GM12878 (cell line): ENCODE measurements around the gene ASIC3. TPM values are rescaled to one million over a fixed set of nuclear protein-coding genes. Genes with fewer than 3 reads are reported as not detected.

Experiments
- BHLHE40 ChIP-seq, 2 experiments: fragments of 450-650 bp in 1 of 2; IDR thresholded peaks; 2 replicates each; pipeline ENCODE4 v1.6.1; 2011 to 2017; ENCODE audit warnings: low read depth in 2 of 2, borderline replicate concordance in 1 of 2, improper control_type of control experiment in 1 of 2, low read length in 1 of 2, mild to moderate bottlenecking in 1 of 2
- CHD2 ChIP-seq: IDR thresholded peaks from 2 replicates; pipeline ENCODE4 v1.6.1; 2011; ENCODE audit warnings: low read depth, low read length, improper control_type of control experiment, borderline replicate concordance
- CREM ChIP-seq: IDR thresholded peaks from 2 replicates; pipeline ENCODE4 v1.6.1; 2014; ENCODE audit warnings: antibody characterized with exemption, low read depth
- CUX1 ChIP-seq: IDR thresholded peaks from 2 replicates; pipeline ENCODE4 v1.6.1; 2012; ENCODE audit warnings: improper control_type of control experiment, low read depth, low read length; ENCODE audit not compliant: insufficient replicate concordance
- GATAD2B ChIP-seq: fragments of 450-650 bp; conservative IDR thresholded peaks from 2 replicates; pipeline ENCODE4 v1.6.1; 2017; ENCODE audit warnings: low read depth, mild to moderate bottlenecking, moderate library complexity
- IKZF2 ChIP-seq, 2 experiments: fragments of 450-650 bp; IDR thresholded peaks; 2 replicates each; pipeline ENCODE4 v1.6.1; 2017; ENCODE audit warnings: mild to moderate bottlenecking in 2 of 2, moderate library complexity in 2 of 2
- JUND ChIP-seq: IDR thresholded peaks from 2 replicates; pipeline ENCODE4 v1.6.1; 2012; ENCODE audit warnings: low read depth, mild to moderate bottlenecking, low read length, improper control_type of control experiment, moderate library complexity
- LARP7 ChIP-seq: fragments of 450-650 bp; IDR thresholded peaks from 2 replicates; pipeline ENCODE4 v1.6.1; 2017; ENCODE audit warnings: mild to moderate bottlenecking
- MTA3 ChIP-seq: IDR thresholded peaks from 2 replicates; pipeline ENCODE4 v1.6.1; 2012; ENCODE audit warnings: low read length, inconsistent platforms, borderline replicate concordance
- MXI1 ChIP-seq: fragments of 150-350 bp; IDR thresholded peaks from 2 replicates; pipeline ENCODE4 v1.6.1; 2011; ENCODE audit warnings: low read depth, mild to moderate bottlenecking, inconsistent platforms, low read length, improper control_type of control experiment
- NFXL1 ChIP-seq: fragments of 450-650 bp; IDR thresholded peaks from 2 replicates; pipeline ENCODE4 v1.6.1; 2017; ENCODE audit warnings: antibody characterized with exemption, mild to moderate bottlenecking, borderline replicate concordance
- NKRF ChIP-seq: fragments of 450-650 bp; conservative IDR thresholded peaks from 2 replicates; pipeline ENCODE4 v1.6.1; 2017; ENCODE audit warnings: mild to moderate bottlenecking, moderate library complexity
- RCOR1 ChIP-seq: conservative IDR thresholded peaks from 2 replicates; pipeline ENCODE4 v1.6.1; 2012; ENCODE audit warnings: low read depth, low read length, improper control_type of control experiment
- RUNX3 ChIP-seq: IDR thresholded peaks from 2 replicates; pipeline ENCODE4 v1.6.1; 2012; ENCODE audit warnings: low read length, inconsistent platforms
- ZNF274 ChIP-seq: IDR thresholded peaks from one replicate; pipeline ENCODE4 v1.8.0; 2011; ENCODE audit not compliant: insufficient read length, insufficient read depth
- ZNF687 ChIP-seq: fragments of 450-650 bp; IDR thresholded peaks from 2 replicates; pipeline ENCODE4 v1.6.1; 2017; ENCODE audit warnings: mild to moderate bottlenecking, moderate library complexity
- polyA plus RNA-seq, 11 experiments: library from polyadenylated mRNA; depleted of rRNA in 4 of 11; unstranded in 6 of 11; stranded (reverse) in 5 of 11; fragments of >200 nt; fragmentation: Nextera tagmentation in 4 of 11; fragmentation: Illumina TruSeq in 1 of 11; extraction: Ambion mirVana in 4 of 11; extraction: Trizol in 1 of 11; gene quantifications; 1 replicate in 1 of 11; 2 replicates in 10 of 11; pipeline versions ENCODE4 v1.2.1 to v1.2.3, GENCODE V29; 2011 to 2016; ENCODE audit warnings: inconsistent platforms in 2 of 11, missing spikeins in 2 of 11, low read depth in 1 of 11
- total RNA-seq, 4 experiments: library from RNA; depleted of rRNA in 3 of 4; stranded (reverse); fragments of >200 nt in 3 of 4; fragmentation: Illumina TruSeq in 1 of 4; extraction: Trizol in 1 of 4; gene quantifications; 2 replicates each; pipeline versions ENCODE4 v1.2.1 to v1.2.3, GENCODE V29; 2013 to 2021

ASIC3 gene
- total and polyA plus RNA-seq, 10 of the 15 experiments (the other 5 are each of a cell fraction or from before 2014, with no cell fraction given) = 0.07 to 1.0 (median 0.44) TPM; not detected in 4

- TF ChIP-seq CHD2 (peak; percentile 73), LARP7 (no peak), MXI1 (peak; percentile 69), CREM (peak; percentile 94), IKZF2 (IDR thresholded peaks at IDR 0.05) (peak; percentile 78 to 79; a peak in 3 of 4 replicates), CUX1 (no peak), ZNF274 (no peak), JUND (no peak), NKRF (0 out of 2 replicates have a peak, but pooled peaks have one; percentile 40), NFXL1 (no peak), RUNX3 (peak; percentile 55; the same call in 1 of the 2 replicates), BHLHE40 (IDR thresholded peaks at IDR 0.05; ENCODE audit: borderline replicate concordance in 1 of 2, low read depth in 2 of 2, low read length in 1 of 2) (peak; percentile 8 to 68; a peak in 1 of 4 replicates), RCOR1 (no peak), GATAD2B (0 out of 2 replicates have a peak, but pooled peaks have one; percentile 43), MTA3 (no peak), ZNF687 (no peak)
Measured at GRCh38 chr7:151057989-151058780, 9.9 kb downstream of the ASIC3 start (continued).
